ENCODE data around the gene CDH15. TPM values are rescaled to one million over a fixed set of nuclear protein-coding genes. Genes with fewer than 3 reads are reported as not detected.

The CDH15 gene
- total and polyA plus RNA-seq, 9 of the 15 experiments (the other 6 are each of a cell fraction or from before 2014, with no cell fraction given), result 0.07 to 0.18 TPM; not detected in 7

DNA sequence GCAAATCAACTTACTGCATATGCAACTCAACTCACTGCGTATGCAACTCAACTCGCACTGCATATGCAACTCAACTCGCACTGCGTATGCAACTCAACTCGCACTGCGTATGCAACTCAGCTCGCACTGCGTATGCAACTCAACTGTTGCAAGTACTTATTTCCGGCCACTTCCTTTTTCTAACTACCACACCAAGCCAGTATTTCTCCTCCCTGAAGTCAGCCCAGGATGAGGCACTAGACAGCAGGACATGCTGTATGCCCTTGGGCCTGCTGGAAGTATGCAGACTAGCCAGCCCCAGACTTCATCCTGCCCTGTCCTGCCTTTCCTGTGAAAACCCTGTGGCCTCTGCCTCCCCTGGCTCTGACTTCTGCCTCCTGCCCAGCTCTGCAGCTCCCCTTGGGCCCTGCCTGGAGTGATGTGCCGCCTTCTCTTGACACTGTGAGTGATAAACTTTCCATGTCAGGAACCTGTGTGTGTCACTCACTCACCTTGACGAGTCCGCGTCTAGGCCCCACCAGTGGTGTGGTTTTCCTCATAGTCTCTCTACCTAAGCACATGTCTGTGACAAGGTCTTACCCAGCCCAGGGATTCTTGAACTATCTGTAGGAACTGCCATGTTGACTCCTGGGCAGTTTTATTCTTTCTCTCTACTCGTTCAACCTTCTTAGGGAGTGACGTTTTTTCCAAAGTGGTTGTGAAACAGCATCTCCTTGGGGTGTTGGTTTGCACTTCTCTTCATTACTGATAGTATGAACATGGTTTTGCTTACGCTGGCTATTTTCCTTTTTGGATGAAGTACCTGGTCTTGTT, 62.3 kb downstream of the CDH15 start:
- H3K4me2 ChIP-seq (ENCODE audit: insufficient read depth, low read length), result no peak overlapping the region
- peaks cover 36% of the 10 kb centered on the region for H3K9me3 ChIP-seq (replicated peaks; ENCODE audit: control insufficient read depth, insufficient read depth, low read depth, low read length)
- BruUV-seq (replicated peaks), result no TSS peak
- H3K4me1 ChIP-seq (replicated peaks in 1 of 2; ENCODE audit: control insufficient read depth in 2 of 2, insufficient read depth in 2 of 2, low read length in 2 of 2), result no peaks in the 10 kb centered on the region
- H3K36me3 ChIP-seq (ENCODE audit: control insufficient read depth, insufficient read depth, low read length), result peaks cover 51% of the 10 kb centered on the region
- H3K9ac ChIP-seq (ENCODE audit: insufficient read depth in 1 of 2, low read depth in 2 of 2, low read length in 2 of 2), result no peak overlapping the region
- FAIRE-seq, result no peak
- CTCF ChIA-PET (ENCODE audit: low intra/inter-chr PET ratio), result no interaction called here
- DNase-seq (ENCODE audit: extremely low read depth in 1 of 4, low spot score in 3 of 4), result no peak
- H3K4me3 ChIP-seq, result no peak overlapping the region
- no peaks in the 10 kb centered on the region for H3K9me1 ChIP-seq (ENCODE audit: control insufficient read depth, insufficient read depth, low read length)
- no peak overlapping the region for H2AFZ ChIP-seq (ENCODE audit: low read depth, low read length)
- no peak overlapping the region for H3K27ac ChIP-seq (ENCODE audit: extremely low read depth, low read depth, low read length)
- in situ Hi-C loops (cut with MboI), result no loop called here
- no peak for TF ChIP-seq ARID1B (IDR thresholded peaks at IDR 0.05)
- no peak for TF ChIP-seq HMG20B (CRISPR knock-in tag; IDR thresholded peaks at IDR 0.05)
- no peak for TF ChIP-seq NELFE (IDR thresholded peaks at IDR 0.05; ENCODE audit: insufficient read depth, insufficient read length)
- TF ChIP-seq BHLHE40 (IDR thresholded peaks at IDR 0.05; ENCODE audit: low read length), result no peak
- no peak for TF ChIP-seq ZNF3 (CRISPR knock-in tag; IDR thresholded peaks at IDR 0.05)
- no peak for TF ChIP-seq ZNF77 (CRISPR knock-in tag; IDR thresholded peaks at IDR 0.05)
- TF ChIP-seq TAF7 (tag; IDR thresholded peaks at IDR 0.05), result no peak
- TF ChIP-seq MECOM (CRISPR knock-in tag; IDR thresholded peaks at IDR 0.05), result no peak
- no peak for TF ChIP-seq TGIF2 (CRISPR knock-in tag; IDR thresholded peaks at IDR 0.05)
- TF ChIP-seq ZNF282 (CRISPR knock-in tag; IDR thresholded peaks at IDR 0.05), result no peak
- TF ChIP-seq CCAR2 (IDR thresholded peaks at IDR 0.05; ENCODE audit: low read depth, low read length), result no peak
- no peak for TF ChIP-seq NFIX (CRISPR knock-in tag; IDR thresholded peaks at IDR 0.05; ENCODE audit: low read depth)
- WGBS (ENCODE audit: insufficient coverage, low coverage, missing lambda C conversion rate), result 96% methylated on average over 16 of the region's 16 CpGs
- no peaks in the 10 kb centered on the region for H3K27me3 ChIP-seq (ENCODE audit: control insufficient read depth in 2 of 2, insufficient read depth in 2 of 2, low read length in 2 of 2)
- ATAC-seq, result no peak
- H3K79me2 ChIP-seq (ENCODE audit: control insufficient read depth, insufficient read depth, low read length), result no peaks in the 10 kb centered on the region
- intact Hi-C loops (cut with micrococcal nuclease), result no loop called here
- POLR2A ChIA-PET, result no interaction called here
- H4K20me1 ChIP-seq (replicated peaks; ENCODE audit: control insufficient read depth, insufficient read depth, low read length), result no peaks in the 10 kb centered on the region

Data from K562 (cell line).